ENCODE measurements around the gene ITGA8.

DNA sequence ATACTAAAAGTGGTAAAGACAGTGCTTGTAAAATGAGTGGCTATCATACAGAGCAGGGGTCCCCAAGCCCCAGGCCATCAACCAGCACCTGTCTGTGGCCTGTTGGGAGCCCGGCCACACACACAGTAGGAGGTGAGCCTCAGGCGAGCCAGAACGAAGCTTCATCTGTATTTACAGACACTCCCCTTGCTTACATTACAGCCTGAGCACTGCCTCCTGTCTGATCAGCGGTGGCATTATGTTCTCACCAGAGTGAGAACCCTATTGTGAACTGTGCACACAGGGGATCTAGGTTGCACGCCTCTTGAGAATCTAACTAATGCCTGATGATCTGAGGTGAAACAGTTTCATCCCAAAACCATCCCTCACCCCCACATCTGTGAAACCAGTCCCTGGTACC lies 58.7 kb downstream of the ITGA8 start:
- TF ChIP-seq, protein P1, sequence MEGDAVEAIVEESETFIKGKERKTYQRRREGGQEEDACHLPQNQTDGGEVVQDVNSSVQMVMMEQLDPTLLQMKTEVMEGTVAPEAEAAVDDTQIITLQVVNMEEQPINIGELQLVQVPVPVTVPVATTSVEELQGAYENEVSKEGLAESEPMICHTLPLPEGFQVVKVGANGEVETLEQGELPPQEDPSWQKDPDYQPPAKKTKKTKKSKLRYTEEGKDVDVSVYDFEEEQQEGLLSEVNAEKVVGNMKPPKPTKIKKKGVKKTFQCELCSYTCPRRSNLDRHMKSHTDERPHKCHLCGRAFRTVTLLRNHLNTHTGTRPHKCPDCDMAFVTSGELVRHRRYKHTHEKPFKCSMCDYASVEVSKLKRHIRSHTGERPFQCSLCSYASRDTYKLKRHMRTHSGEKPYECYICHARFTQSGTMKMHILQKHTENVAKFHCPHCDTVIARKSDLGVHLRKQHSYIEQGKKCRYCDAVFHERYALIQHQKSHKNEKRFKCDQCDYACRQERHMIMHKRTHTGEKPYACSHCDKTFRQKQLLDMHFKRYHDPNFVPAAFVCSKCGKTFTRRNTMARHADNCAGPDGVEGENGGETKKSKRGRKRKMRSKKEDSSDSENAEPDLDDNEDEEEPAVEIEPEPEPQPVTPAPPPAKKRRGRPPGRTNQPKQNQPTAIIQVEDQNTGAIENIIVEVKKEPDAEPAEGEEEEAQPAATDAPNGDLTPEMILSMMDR (optimal IDR thresholded peaks at IDR 0.05 in 1 of 3, IDR thresholded peaks at IDR 0.05 in 1 of 3, conservative IDR thresholded peaks at IDR 0.05 in 1 of 3; ENCODE audit: extremely low read depth in 1 of 3, insufficient read depth in 2 of 3, low read length in 3 of 3) = no peak
- no peak for TF ChIP-seq EZH2 (IDR thresholded peaks at IDR 0.05; ENCODE audit: low read length)
